Measurements from ENCODE around the gene SPTB. TPM values are rescaled to one million over a fixed set of nuclear protein-coding genes. Genes with fewer than 3 reads are reported as not detected.

SPTB gene
- total and polyA plus RNA-seq, 10 of the 15 experiments (the other 5 are each of a cell fraction or from before 2014, with no cell fraction given) = under 0.01 to 0.04 (median 0.02) TPM; not detected in 4

DNA sequence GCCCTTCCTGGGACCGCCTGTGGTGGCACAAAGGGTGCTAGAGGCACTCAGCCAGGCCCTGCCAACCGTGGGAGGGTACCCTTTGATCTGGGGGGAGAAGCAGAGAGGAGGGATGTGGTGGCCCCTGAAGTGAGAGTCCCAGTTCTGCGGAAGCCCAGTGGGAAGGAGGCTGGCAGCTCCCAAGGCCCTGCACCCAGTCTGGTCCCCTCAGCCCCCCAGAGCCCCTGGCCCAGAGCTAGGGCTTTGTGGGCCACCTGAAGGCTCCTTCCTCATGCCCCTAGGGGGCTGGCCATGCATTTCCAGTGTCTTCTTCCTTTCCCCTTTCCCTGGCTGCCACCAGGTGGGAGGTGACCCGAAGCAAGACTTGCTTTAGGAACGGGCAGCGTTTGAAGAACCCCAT lies 131.2 kb downstream of the SPTB start (continued):
- TF ChIP-seq MYC (IDR thresholded peaks at IDR 0.05; ENCODE audit: insufficient read depth, insufficient read length, insufficient replicate concordance, low read length, severe bottlenecking) (no peak), HCFC1 (IDR thresholded peaks at IDR 0.05; ENCODE audit: low read length) (no peak), EP300 (IDR thresholded peaks at IDR 0.05; ENCODE audit: borderline replicate concordance in 1 of 2, control insufficient read depth in 1 of 2, low read depth in 2 of 2, low read length in 2 of 2) (no peak), SREBF2 (IDR thresholded peaks at IDR 0.05; ENCODE audit: low read length) (no peak), CHD4 (IDR thresholded peaks at IDR 0.05) (no peak), LARP7 (IDR thresholded peaks at IDR 0.05) (no peak), EGR1 (IDR thresholded peaks at IDR 0.05; ENCODE audit: borderline replicate concordance in 1 of 2, low read depth in 2 of 2, low read length in 2 of 2) (no peak)
- TF ChIP-seq, protein P1, sequence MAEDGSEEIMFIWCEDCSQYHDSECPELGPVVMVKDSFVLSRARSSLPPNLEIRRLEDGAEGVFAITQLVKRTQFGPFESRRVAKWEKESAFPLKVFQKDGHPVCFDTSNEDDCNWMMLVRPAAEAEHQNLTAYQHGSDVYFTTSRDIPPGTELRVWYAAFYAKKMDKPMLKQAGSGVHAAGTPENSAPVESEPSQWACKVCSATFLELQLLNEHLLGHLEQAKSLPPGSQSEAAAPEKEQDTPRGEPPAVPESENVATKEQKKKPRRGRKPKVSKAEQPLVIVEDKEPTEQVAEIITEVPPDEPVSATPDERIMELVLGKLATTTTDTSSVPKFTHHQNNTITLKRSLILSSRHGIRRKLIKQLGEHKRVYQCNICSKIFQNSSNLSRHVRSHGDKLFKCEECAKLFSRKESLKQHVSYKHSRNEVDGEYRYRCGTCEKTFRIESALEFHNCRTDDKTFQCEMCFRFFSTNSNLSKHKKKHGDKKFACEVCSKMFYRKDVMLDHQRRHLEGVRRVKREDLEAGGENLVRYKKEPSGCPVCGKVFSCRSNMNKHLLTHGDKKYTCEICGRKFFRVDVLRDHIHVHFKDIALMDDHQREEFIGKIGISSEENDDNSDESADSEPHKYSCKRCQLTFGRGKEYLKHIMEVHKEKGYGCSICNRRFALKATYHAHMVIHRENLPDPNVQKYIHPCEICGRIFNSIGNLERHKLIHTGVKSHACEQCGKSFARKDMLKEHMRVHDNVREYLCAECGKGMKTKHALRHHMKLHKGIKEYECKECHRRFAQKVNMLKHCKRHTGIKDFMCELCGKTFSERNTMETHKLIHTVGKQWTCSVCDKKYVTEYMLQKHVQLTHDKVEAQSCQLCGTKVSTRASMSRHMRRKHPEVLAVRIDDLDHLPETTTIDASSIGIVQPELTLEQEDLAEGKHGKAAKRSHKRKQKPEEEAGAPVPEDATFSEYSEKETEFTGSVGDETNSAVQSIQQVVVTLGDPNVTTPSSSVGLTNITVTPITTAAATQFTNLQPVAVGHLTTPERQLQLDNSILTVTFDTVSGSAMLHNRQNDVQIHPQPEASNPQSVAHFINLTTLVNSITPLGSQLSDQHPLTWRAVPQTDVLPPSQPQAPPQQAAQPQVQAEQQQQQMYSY (CRISPR knock-in tag; IDR thresholded peaks at IDR 0.05) = no peak
- TF ChIP-seq, protein P2, sequence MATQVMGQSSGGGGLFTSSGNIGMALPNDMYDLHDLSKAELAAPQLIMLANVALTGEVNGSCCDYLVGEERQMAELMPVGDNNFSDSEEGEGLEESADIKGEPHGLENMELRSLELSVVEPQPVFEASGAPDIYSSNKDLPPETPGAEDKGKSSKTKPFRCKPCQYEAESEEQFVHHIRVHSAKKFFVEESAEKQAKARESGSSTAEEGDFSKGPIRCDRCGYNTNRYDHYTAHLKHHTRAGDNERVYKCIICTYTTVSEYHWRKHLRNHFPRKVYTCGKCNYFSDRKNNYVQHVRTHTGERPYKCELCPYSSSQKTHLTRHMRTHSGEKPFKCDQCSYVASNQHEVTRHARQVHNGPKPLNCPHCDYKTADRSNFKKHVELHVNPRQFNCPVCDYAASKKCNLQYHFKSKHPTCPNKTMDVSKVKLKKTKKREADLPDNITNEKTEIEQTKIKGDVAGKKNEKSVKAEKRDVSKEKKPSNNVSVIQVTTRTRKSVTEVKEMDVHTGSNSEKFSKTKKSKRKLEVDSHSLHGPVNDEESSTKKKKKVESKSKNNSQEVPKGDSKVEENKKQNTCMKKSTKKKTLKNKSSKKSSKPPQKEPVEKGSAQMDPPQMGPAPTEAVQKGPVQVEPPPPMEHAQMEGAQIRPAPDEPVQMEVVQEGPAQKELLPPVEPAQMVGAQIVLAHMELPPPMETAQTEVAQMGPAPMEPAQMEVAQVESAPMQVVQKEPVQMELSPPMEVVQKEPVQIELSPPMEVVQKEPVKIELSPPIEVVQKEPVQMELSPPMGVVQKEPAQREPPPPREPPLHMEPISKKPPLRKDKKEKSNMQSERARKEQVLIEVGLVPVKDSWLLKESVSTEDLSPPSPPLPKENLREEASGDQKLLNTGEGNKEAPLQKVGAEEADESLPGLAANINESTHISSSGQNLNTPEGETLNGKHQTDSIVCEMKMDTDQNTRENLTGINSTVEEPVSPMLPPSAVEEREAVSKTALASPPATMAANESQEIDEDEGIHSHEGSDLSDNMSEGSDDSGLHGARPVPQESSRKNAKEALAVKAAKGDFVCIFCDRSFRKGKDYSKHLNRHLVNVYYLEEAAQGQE (IDR thresholded peaks at IDR 0.05; ENCODE audit: low read depth, low read length) = no peak
